ENCODE data around the gene PIGS.

Gene PIGS

GRCh38 chr17:28530250-28530649, 41.1 kb downstream of the PIGS start:
- no peak for DNase-seq (ENCODE audit: low read depth)
- no peak for TF ChIP-seq CTCF (IDR thresholded peaks at IDR 0.05; ENCODE audit: low read depth, low read length, missing control alignments)
- H3K4me3 ChIP-seq (ENCODE audit: low read depth, low read length) = no peak overlapping the region

- no peak for DNase-seq (ENCODE audit: low read depth)
- no peak for TF ChIP-seq CTCF (IDR thresholded peaks at IDR 0.05; ENCODE audit: low read depth, low read length, missing control alignments)
Measured at GRCh38 chr17:28529013-28529400, 42.3 kb downstream of the PIGS start.

GRCh38 chr17:28528327-28529012, 42.9 kb downstream of the PIGS start:
- no peak for TF ChIP-seq CTCF (IDR thresholded peaks at IDR 0.05; ENCODE audit: low read depth, low read length, missing control alignments)
- no peak overlapping the region for H3K4me3 ChIP-seq (ENCODE audit: low read depth, low read length)
- no peak for DNase-seq (ENCODE audit: low read depth)

More at GRCh38 chr17:28529013-28529400, 42.3 kb downstream of the PIGS start:
- no peak overlapping the region for H3K4me3 ChIP-seq (ENCODE audit: low read depth, low read length)

- no peak for DNase-seq (ENCODE audit: low read depth)
- no peak for TF ChIP-seq CTCF (IDR thresholded peaks at IDR 0.05; ENCODE audit: low read depth, low read length, missing control alignments)
Measured at GRCh38 chr17:28527859-28528258, 43.5 kb downstream of the PIGS start.

GRCh38 chr17:28527181-28527681, 44.1 kb downstream of the PIGS start:
- DNase-seq (ENCODE audit: low read depth) = no peak

More at GRCh38 chr17:28527859-28528258, 43.5 kb downstream of the PIGS start:
- no peak overlapping the region for H3K4me3 ChIP-seq (ENCODE audit: low read depth, low read length)

GRCh38 chr17:28526381-28526780, 44.9 kb downstream of the PIGS start:
- H3K4me3 ChIP-seq (ENCODE audit: low read depth, low read length) = no peak overlapping the region
- TF ChIP-seq CTCF (IDR thresholded peaks at IDR 0.05; ENCODE audit: low read depth, low read length, missing control alignments) = no peak
- DNase-seq (ENCODE audit: low read depth) = no peak

More at GRCh38 chr17:28527181-28527681, 44.1 kb downstream of the PIGS start:
- TF ChIP-seq CTCF (IDR thresholded peaks at IDR 0.05; ENCODE audit: low read depth, low read length, missing control alignments) = no peak
- H3K4me3 ChIP-seq (ENCODE audit: low read depth, low read length) = no peak overlapping the region
